ENCODE data around the gene HSPB1. TPM values are rescaled to one million over a fixed set of nuclear protein-coding genes. Genes with fewer than 3 reads are reported as not detected.
A peak's percentile ranks its signal among the peaks of the same experiment; 100 is the strongest.
"Not testable (repeated sequence)": the region's sequence is repeated elsewhere in the genome, so short reads cannot be mapped to it uniquely, and the experiment has no call there.

Gene HSPB1
- total and polyA plus RNA-seq, 2 experiments from 2014 or later: 48.1 to 437 TPM

DNA sequence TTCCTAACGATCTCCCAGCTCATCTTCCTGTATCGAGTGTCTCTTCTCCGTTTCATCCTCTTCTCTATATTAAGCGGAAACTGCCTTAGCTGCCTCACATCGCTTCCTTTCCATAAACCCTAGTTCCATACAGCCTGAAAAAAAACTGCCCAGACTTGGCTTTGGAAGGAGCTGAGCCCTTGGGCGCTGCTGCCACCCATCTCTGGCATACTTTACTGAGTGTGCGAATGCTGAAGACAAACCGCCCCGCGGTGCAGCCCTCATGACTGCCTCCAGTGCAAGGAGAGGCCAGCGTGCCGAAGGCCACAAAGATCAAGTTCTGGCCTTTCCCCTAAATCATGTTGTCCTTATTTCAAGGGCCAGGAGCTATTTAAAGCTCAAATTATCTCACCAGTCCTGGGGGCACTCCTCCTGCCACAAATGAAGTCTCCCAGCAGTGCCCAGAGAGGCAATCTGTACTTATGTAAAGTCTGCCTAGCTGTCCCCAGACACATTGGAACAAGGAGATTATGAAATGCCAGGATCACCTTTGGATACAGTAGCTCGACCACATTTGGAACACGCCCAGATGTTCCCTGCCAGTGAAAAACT, 31.1 kb downstream of the HSPB1 start (continued):
- TF ChIP-seq, protein P1, sequence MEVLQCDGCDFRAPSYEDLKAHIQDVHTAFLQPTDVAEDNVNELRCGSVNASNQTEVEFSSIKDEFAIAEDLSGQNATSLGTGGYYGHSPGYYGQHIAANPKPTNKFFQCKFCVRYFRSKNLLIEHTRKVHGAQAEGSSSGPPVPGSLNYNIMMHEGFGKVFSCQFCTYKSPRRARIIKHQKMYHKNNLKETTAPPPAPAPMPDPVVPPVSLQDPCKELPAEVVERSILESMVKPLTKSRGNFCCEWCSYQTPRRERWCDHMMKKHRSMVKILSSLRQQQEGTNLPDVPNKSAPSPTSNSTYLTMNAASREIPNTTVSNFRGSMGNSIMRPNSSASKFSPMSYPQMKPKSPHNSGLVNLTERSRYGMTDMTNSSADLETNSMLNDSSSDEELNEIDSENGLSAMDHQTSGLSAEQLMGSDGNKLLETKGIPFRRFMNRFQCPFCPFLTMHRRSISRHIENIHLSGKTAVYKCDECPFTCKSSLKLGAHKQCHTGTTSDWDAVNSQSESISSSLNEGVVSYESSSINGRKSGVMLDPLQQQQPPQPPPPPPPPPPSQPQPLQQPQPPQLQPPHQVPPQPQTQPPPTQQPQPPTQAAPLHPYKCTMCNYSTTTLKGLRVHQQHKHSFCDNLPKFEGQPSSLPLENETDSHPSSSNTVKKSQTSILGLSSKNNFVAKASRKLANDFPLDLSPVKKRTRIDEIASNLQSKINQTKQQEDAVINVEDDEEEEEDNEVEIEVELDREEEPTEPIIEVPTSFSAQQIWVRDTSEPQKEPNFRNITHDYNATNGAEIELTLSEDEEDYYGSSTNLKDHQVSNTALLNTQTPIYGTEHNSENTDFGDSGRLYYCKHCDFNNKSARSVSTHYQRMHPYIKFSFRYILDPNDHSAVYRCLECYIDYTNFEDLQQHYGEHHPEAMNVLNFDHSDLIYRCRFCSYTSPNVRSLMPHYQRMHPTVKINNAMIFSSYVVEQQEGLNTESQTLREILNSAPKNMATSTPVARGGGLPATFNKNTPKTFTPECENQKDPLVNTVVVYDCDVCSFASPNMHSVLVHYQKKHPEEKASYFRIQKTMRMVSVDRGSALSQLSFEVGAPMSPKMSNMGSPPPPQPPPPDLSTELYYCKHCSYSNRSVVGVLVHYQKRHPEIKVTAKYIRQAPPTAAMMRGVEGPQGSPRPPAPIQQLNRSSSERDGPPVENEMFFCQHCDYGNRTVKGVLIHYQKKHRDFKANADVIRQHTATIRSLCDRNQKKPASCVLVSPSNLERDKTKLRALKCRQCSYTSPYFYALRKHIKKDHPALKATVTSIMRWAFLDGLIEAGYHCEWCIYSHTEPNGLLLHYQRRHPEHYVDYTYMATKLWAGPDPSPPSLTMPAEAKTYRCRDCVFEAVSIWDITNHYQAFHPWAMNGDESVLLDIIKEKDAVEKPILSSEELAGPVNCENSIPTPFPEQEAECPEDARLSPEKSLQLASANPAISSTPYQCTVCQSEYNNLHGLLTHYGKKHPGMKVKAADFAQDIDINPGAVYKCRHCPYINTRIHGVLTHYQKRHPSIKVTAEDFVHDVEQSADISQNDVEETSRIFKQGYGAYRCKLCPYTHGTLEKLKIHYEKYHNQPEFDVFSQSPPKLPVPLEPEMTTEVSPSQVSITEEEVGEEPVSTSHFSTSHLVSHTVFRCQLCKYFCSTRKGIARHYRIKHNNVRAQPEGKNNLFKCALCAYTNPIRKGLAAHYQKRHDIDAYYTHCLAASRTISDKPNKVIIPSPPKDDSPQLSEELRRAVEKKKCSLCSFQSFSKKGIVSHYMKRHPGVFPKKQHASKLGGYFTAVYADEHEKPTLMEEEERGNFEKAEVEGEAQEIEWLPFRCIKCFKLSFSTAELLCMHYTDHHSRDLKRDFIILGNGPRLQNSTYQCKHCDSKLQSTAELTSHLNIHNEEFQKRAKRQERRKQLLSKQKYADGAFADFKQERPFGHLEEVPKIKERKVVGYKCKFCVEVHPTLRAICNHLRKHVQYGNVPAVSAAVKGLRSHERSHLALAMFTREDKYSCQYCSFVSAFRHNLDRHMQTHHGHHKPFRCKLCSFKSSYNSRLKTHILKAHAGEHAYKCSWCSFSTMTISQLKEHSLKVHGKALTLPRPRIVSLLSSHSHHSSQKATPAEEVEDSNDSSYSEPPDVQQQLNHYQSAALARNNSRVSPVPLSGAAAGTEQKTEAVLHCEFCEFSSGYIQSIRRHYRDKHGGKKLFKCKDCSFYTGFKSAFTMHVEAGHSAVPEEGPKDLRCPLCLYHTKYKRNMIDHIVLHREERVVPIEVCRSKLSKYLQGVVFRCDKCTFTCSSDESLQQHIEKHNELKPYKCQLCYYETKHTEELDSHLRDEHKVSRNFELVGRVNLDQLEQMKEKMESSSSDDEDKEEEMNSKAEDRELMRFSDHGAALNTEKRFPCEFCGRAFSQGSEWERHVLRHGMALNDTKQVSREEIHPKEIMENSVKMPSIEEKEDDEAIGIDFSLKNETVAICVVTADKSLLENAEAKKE (CRISPR knock-in tag; IDR thresholded peaks at IDR 0.05): no peak
- no peak for TF ChIP-seq CREB1 (CRISPR knock-in tag; IDR thresholded peaks at IDR 0.05; ENCODE audit: low read depth)

DNA sequence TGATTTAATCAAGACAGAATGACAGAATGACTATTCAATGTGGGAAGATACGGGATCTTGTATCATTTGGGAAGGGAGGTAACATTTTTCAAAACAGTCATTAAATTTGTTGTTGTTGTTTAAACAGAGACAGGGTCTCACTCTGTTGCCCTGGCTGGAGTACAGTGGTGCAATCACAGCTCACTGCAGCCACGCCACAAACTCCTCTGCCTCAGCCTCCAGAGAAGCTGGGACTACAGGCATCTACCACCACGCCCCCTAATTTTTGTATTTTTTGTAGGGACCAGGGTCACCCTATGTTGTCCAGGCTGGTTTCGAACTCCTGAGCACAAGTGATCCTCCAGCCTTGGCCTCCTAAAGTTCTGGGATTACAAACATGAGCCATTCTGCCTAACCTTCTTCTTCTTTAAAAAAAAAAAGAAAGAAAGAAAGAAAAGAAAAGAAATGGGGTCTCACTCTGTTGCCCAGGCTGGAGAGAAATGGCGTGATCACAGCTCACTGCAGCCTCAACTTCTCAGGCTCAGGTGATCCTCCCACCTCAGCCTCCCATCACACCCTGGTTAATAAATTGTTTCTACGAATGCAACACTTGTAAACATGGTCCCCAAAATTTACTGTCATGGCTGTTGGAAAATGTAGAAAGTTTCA, 32.0 kb downstream of the HSPB1 start:
- peaks cover 7% of the 10 kb centered on the region; the same call in 1 of the 2 replicates for H3K36me3 ChIP-seq (ENCODE audit: insufficient read depth)
- peak overlapping the region; percentile 66; the same call in 1 of the 2 replicates for H3K27ac ChIP-seq (ENCODE audit: low read depth)
- no peak for ATAC-seq
- Mint-ChIP-seq H3K36me3 (ENCODE audit: low read depth) (peaks cover 78% of the 10 kb centered on the region), H3K27me3 (ENCODE audit: insufficient read depth, low read depth, poor library complexity) (peaks cover 9% of the 10 kb centered on the region), H3K27ac (no peak overlapping the region), H3K4me3 (no peak overlapping the region), H3K4me1 (peaks cover 46% of the 10 kb centered on the region; the same call in 2 of the 3 replicates), H3K9me3 (no peaks in the 10 kb centered on the region)
- no peak overlapping the region for H3K4me2 ChIP-seq
- H3K4me3 ChIP-seq: no peak overlapping the region
- TF ChIP-seq JUNB (IDR thresholded peaks at IDR 0.05; ENCODE audit: unreplicated experiment) (no peak), NANOG (IDR thresholded peaks at IDR 0.05; ENCODE audit: borderline replicate concordance) (no peak), ZNF331 (CRISPR knock-in tag; IDR thresholded peaks at IDR 0.05; ENCODE audit: low read depth) (no peak), CREB1 (CRISPR knock-in tag; IDR thresholded peaks at IDR 0.05; ENCODE audit: low read depth) (no peak)
- peaks cover 24% of the 10 kb centered on the region for H3F3A ChIP-seq (replicated peaks; ENCODE audit: low read depth)
- H4K20me1 ChIP-seq (replicated peaks; ENCODE audit: insufficient read depth): peaks cover 85% of the 10 kb centered on the region
- no peaks in the 10 kb centered on the region for H3K27me3 ChIP-seq (ENCODE audit: insufficient read depth)
- no peak overlapping the region for H2AFZ ChIP-seq
- H3K4me1 ChIP-seq (ENCODE audit: insufficient read depth): peaks cover 11% of the 10 kb centered on the region
- peaks cover 100% of the 10 kb centered on the region for H3K79me2 ChIP-seq (replicated peaks; ENCODE audit: insufficient read depth)
- no peak for DNase-seq (ENCODE audit: low spot score)
- H3K9me2 ChIP-seq (ENCODE audit: insufficient read depth): no peaks in the 10 kb centered on the region

DNA sequence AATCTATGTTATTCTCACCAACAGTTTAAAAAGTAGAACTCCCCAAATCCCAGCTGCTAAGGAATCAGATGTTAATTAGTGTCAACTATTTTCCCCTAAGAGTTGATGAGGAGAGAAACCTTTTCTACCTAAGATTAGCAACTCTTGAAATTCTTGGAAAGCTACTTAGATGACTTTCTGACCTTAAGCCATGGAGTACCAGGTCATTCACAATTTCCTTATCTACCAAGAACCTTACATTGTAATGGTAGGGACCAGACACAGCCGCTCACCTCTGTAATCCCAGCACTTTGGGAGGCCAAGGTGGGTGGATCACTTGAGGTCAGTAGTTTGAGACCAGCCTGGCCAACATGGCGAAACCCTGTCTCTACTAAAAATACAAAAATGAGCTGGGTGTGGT, 32.9 kb downstream of the HSPB1 start:
- H2AFZ ChIP-seq; H3K4me3 ChIP-seq; H3K27me3 Mint-ChIP-seq (ENCODE audit: insufficient read depth, low read depth, poor library complexity); H3K9me3 Mint-ChIP-seq; DNase-seq (ENCODE audit: low spot score); ATAC-seq; H3K27ac Mint-ChIP-seq; H3K9me2 ChIP-seq (ENCODE audit: insufficient read depth); H3K4me3 Mint-ChIP-seq; H3K36me3 ChIP-seq (ENCODE audit: insufficient read depth); H3K4me2 ChIP-seq; H3K27me3 ChIP-seq (ENCODE audit: insufficient read depth): not testable (repeated sequence)
- peaks cover 78% of the 10 kb centered on the region for H3K36me3 Mint-ChIP-seq (ENCODE audit: low read depth)
- Histone ChIP-seq H3K79me2 (replicated peaks; ENCODE audit: insufficient read depth) (peaks cover 100% of the 10 kb centered on the region), H3F3A (replicated peaks; ENCODE audit: low read depth) (peaks cover 19% of the 10 kb centered on the region), H3K4me1 (ENCODE audit: insufficient read depth) (peaks cover 11% of the 10 kb centered on the region), H3K27ac (ENCODE audit: low read depth) (peak overlapping the region; percentile 65), H4K20me1 (replicated peaks; ENCODE audit: insufficient read depth) (peaks cover 92% of the 10 kb centered on the region)
- H3K4me1 Mint-ChIP-seq: peaks cover 45% of the 10 kb centered on the region; the same call in 2 of the 3 replicates
